Measurements from ENCODE around the gene PSMB8.
"Not testable (repeated sequence)": the region's sequence is repeated elsewhere in the genome, so short reads cannot be mapped to it uniquely, and the experiment has no call there.

PSMB8 gene

DNA sequence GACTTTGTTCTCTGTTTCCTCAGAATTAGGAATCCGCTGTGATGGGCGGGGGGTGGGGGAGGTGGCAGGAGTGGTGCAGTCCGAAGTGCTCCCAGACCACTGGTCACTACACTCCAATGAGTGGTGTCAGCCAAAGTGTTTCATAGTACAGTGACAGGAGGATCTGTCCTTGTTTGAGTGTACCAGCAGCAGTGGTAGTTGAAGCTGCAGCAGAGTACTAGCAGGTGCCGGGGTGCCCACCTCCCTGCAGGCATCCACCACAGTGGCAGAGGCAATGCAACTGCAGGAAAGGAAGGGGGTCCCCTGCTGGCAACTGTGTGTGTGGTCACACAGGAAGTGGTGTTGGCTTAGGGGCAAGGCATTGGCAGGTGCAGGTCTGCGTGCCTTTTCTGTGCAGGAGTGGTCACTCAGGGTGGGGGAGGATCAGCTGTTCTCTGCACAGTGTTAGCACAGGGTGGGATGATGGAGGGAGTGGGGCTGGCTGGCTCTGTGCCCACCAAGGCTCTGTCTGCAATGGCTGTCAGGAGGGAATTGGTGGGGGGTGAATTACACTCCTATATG, 36.7 kb downstream of the PSMB8 start:
- Mint-ChIP-seq H3K4me1 (ENCODE audit: low read depth) (peaks cover 13% of the 10 kb centered on the region), H3K27me3 (peaks cover 20% of the 10 kb centered on the region), H3K9me3 (ENCODE audit: low read depth) (no peaks in the 10 kb centered on the region), H3K4me3 (no peak overlapping the region), H3K27ac (no peak overlapping the region), H3K36me3 (peaks cover 5% of the 10 kb centered on the region)

DNA sequence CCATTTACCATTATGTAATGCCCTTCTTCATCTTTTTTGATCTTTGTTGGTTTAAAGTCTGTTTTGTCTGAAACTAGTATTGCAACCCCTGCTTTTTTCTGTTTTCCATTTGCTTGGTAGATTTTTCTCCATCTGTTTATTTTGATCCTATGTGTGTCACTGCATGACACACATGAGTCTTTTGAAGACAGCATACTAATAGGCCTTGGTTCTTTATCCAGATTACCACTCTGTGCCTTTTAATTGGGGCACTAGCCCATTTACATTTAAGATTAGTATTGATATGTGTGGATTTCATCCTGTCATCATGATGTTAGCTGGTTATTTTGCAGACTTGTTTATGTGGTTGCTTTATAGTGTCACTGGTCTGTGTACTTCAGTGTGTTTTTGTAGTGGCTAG, 38.4 kb downstream of the PSMB8 start:
- Mint-ChIP-seq H3K27me3 (peaks cover 22% of the 10 kb centered on the region), H3K4me1 (ENCODE audit: low read depth) (peaks cover 13% of the 10 kb centered on the region)
- H3K27ac Mint-ChIP-seq; H3K4me3 Mint-ChIP-seq; H3K9me3 Mint-ChIP-seq (ENCODE audit: low read depth); H3K36me3 Mint-ChIP-seq: not testable (repeated sequence)

DNA sequence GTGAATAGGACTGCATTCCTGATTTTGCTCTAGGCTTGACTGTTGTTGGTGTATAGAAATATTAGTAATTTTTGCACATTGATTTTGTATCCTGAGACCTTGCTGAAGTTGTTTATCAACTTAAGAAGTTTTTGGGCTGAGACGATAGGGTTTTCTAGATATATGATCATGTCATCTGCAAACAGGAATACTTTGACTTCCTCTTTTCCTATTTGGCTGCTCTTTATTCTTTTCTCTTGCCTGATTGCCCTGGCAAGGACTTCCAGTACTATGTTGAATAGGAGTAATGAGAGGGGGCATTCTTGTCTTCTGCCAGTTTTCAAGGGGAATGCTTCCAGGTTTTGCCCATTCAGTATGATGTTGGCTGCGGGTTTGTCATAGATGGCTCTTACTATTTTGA, 40.4 kb downstream of the PSMB8 start:
- H3K36me3 Mint-ChIP-seq, result peaks cover 13% of the 10 kb centered on the region
- no peak overlapping the region for H3K27ac Mint-ChIP-seq
- peaks cover 13% of the 10 kb centered on the region for H3K4me1 Mint-ChIP-seq (ENCODE audit: low read depth)
- no peak overlapping the region for H3K4me3 Mint-ChIP-seq
- H3K27me3 Mint-ChIP-seq, result peaks cover 31% of the 10 kb centered on the region
- peaks cover 7% of the 10 kb centered on the region for H3K9me3 Mint-ChIP-seq (ENCODE audit: low read depth)

DNA sequence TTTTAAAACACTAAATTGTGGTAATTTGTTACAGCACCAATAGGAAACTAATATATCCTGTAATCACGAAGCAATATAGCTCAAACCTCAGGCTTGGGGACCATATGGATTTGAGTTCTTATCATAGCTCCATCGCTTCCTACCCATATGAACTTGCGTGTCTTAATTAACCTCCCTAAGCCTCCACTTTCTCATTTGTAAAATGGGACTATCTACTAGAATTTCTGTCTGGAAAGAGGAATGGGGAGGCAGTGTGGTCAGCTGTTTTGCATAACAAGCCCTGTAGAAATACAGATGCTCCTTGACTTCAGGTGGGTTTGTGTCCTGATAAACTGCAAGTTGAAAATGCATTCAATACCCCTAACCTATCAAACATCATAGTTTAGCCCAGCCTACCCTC, 44.1 kb downstream of the PSMB8 start:
- peaks cover 35% of the 10 kb centered on the region for H3K27me3 Mint-ChIP-seq
- no peak overlapping the region for H3K4me3 Mint-ChIP-seq
- no peak overlapping the region for H3K27ac Mint-ChIP-seq
- peaks cover 11% of the 10 kb centered on the region for H3K36me3 Mint-ChIP-seq
- peaks cover 8% of the 10 kb centered on the region for H3K9me3 Mint-ChIP-seq (ENCODE audit: low read depth)
- H3K4me1 Mint-ChIP-seq (ENCODE audit: low read depth), result peaks cover 14% of the 10 kb centered on the region

DNA sequence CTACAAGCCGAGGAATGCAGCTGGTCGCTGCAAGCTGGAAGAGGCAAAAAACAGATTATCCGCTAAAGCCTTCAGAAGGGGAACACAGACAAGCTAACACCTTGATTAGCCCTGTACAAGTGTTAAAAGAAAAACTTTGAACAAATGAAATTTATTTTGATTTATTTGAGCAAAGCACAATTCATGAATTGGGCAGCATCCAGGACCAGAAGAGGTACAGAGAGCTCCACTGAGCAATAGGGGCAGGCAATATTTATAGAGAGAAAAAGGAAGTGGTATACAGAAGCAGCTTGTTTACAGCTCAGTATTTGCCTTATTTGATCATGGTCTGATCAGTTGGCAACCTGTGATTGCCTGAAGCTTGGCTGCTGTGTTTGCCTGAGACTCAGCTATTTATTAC, 44.7 kb downstream of the PSMB8 start:
- no peak overlapping the region for H3K4me3 Mint-ChIP-seq
- H3K27ac Mint-ChIP-seq, result no peak overlapping the region
- peaks cover 8% of the 10 kb centered on the region for H3K36me3 Mint-ChIP-seq
- H3K9me3 Mint-ChIP-seq (ENCODE audit: low read depth), result peaks cover 8% of the 10 kb centered on the region
- peaks cover 20% of the 10 kb centered on the region for H3K4me1 Mint-ChIP-seq (ENCODE audit: low read depth)
- peaks cover 31% of the 10 kb centered on the region for H3K27me3 Mint-ChIP-seq

DNA sequence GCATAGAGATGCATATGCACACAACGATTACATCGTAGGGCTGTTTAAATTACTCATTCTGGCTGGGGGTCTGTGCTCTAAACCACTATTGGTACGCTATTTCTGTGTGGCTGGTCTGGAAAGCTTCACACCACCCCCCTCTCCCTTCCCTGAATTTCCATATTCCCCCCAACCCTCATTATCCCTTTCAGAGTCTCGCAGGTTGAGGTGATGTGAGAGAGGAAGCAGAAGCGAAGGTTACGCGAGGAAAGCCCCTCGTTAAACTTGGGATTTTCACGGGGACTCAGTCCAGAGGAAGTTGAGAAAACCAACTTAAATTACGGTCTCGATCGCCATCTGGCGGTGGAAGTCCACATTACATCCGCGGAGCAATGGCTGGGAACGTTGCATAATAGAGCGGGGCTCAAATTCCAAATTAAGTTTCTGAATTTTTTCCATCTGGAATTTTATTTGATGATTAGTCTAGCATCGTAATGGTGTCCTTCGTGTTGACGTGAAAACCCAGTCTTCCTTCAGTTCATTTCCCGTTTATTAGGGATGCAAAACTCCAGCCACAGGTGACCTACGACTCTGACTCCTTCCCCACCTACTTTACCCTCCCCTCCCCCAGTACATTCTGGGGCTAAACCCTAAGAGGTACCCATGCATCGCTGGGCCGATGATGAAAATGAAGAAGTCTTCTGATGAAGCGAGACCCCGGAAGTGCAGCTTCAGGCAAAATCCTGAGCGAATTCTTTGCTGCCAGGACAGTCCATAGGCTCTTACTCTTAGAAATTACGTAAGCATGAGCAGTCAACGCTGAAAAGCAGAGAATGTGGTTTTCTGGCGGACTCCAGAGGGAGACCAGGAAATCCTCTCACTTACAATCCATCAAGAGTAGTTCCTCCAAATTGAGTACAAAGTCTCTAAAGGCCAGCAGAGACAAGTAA, 46.7 kb downstream of the PSMB8 start:
- peaks cover 27% of the 10 kb centered on the region for H3K4me1 Mint-ChIP-seq (ENCODE audit: low read depth)
- peaks cover 22% of the 10 kb centered on the region for H3K27me3 Mint-ChIP-seq
- no peak overlapping the region for H3K27ac Mint-ChIP-seq

DNA sequence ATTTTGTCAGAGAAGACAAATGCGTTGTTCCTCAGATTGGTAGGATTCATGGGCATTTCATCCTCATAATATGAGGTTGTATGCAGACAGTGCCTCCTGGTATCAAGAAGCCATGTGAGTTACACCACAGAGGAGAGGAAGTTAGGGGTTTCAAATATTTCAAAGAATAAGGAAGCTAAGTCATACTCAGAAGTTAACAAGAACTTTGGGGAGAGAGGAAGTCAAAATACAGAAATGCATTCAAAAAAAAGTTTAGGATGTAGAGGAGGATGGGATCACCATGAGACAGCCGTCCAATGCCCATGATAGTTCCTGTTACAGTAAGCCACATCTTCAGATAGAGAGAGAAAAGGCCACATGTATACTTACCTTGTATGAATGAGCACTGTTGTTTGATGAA, 49.3 kb downstream of the PSMB8 start:
- H3K27me3 Mint-ChIP-seq, result peaks cover 15% of the 10 kb centered on the region
- H3K4me1 Mint-ChIP-seq (ENCODE audit: low read depth), result peaks cover 27% of the 10 kb centered on the region
- no peak overlapping the region for H3K4me3 Mint-ChIP-seq
- peaks cover 5% of the 10 kb centered on the region for H3K36me3 Mint-ChIP-seq
- H3K9me3 Mint-ChIP-seq (ENCODE audit: low read depth), result peaks cover 8% of the 10 kb centered on the region
- H3K27ac Mint-ChIP-seq, result no peak overlapping the region

More for the DNA sequence above, 46.7 kb downstream of the PSMB8 start:
- H3K9me3 Mint-ChIP-seq (ENCODE audit: low read depth), result peaks cover 8% of the 10 kb centered on the region
- H3K36me3 Mint-ChIP-seq, result peaks cover 8% of the 10 kb centered on the region
- peak overlapping the region; percentile 77 for H3K4me3 Mint-ChIP-seq

DNA sequence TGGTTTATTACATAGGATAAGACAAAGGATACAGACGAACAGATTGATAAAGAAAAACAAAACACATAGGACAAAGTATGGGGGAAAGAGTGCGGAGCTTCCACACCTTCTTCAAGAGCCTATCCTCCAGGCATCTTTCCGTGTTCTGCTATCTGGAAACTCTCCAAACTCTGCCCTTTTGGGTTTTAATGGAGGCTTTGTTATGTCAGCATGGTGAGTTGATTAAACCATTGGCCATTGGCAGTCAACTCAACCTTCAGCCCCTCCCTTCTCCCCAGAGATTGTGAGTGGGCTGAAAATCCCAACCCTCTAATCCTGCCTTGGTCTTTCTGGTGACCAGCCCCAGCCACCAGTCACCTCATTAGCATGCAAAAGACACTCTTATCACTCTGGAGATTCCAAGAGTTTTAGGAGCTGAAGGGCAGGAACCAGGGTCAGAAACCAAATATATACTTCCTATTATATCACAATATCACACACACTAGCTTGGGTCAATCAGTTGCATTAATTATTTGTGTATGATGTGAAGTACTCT, 50.9 kb downstream of the PSMB8 start:
- Mint-ChIP-seq H3K27me3 (peaks cover 9% of the 10 kb centered on the region), H3K36me3 (no peaks in the 10 kb centered on the region), H3K4me1 (ENCODE audit: low read depth) (peaks cover 27% of the 10 kb centered on the region), H3K9me3 (ENCODE audit: low read depth) (no peaks in the 10 kb centered on the region), H3K27ac (no peak overlapping the region), H3K4me3 (no peak overlapping the region)
